HepG2 (cell line): ENCODE measurements around the gene HINT1. TPM values are rescaled to one million over a fixed set of nuclear protein-coding genes. Genes with fewer than 3 reads are reported as not detected.

Experiments
- ARID2 ChIP-seq: sonication (generic); formaldehyde crosslinking; IDR thresholded peaks from 2 replicates; pipeline ENCODE4 v1.8.1; 2022; ENCODE audit warnings: mild to moderate bottlenecking, missing genetic modification reagents, borderline replicate concordance
- ARNT2 ChIP-seq: sonication (generic); formaldehyde crosslinking; IDR thresholded peaks from 2 replicates; pipeline ENCODE4 v1.8.0; 2022; ENCODE audit warnings: mild to moderate bottlenecking, low read depth, missing genetic modification reagents, moderate library complexity
- BHLHE40 ChIP-seq: IDR thresholded peaks from 2 replicates; pipeline ENCODE4 v1.6.1; 2011; ENCODE audit warnings: low read length, improper control_type of control experiment
- BORCS8-MEF2B ChIP-seq: sonication (generic); formaldehyde crosslinking; IDR thresholded peaks from 2 replicates; pipeline ENCODE4 v1.8.0; 2022; ENCODE audit warnings: mild to moderate bottlenecking, missing genetic modification reagents
- ESRRA ChIP-seq: sonication (generic); formaldehyde crosslinking; IDR thresholded peaks from 2 replicates; pipeline ENCODE4 v1.5.1; 2020; ENCODE audit warnings: mild to moderate bottlenecking, low read depth, missing genetic modification reagents
- KAT8 ChIP-seq: IDR thresholded peaks from 2 replicates; pipeline ENCODE4 v1.6.1; 2016; ENCODE audit warnings: missing genetic modification reagents, missing compliant biosample characterization
- NCOA5 ChIP-seq: sonication (generic); formaldehyde crosslinking; IDR thresholded peaks from 2 replicates; pipeline ENCODE4 v1.4.0; 2020; ENCODE audit warnings: missing genetic modification reagents
- RELA ChIP-seq: sonication (generic); formaldehyde crosslinking; IDR thresholded peaks from 2 replicates; pipeline ENCODE4 v1.4.0; 2020; ENCODE audit warnings: missing genetic modification reagents
- SATB2 ChIP-seq: sonication (generic); formaldehyde crosslinking; IDR thresholded peaks from 2 replicates; pipeline ENCODE4 v1.5.0; 2020; ENCODE audit warnings: missing genetic modification reagents
- SIN3B ChIP-seq: fragments of 150-350 bp; IDR thresholded peaks from 2 replicates; pipeline ENCODE4 v1.6.1; 2014; ENCODE audit warnings: low read length
- SNAPC2 ChIP-seq: sonication (generic); formaldehyde crosslinking; IDR thresholded peaks from 2 replicates; pipeline ENCODE4 v1.8.1; 2022; ENCODE audit warnings: mild to moderate bottlenecking, missing genetic modification reagents
- SOX6 ChIP-seq, 2 experiments: fragments of 450-650 bp in 1 of 2; sonication (generic) in 1 of 2; formaldehyde crosslinking in 1 of 2; IDR thresholded peaks; 2 replicates each; pipeline versions ENCODE4 v1.4.0 to v1.6.1; 2017 to 2020; ENCODE audit warnings: antibody characterized with exemption in 1 of 2, mild to moderate bottlenecking in 1 of 2, missing genetic modification reagents in 1 of 2
- TRIM24 ChIP-seq: sonication (generic); formaldehyde crosslinking; IDR thresholded peaks from 2 replicates; pipeline ENCODE4 v1.8.0; 2022; ENCODE audit warnings: mild to moderate bottlenecking, missing genetic modification reagents
- ZFP1 ChIP-seq: IDR thresholded peaks from 2 replicates; pipeline ENCODE4 v1.6.1; 2016
- ZNF101 ChIP-seq: sonication (generic); formaldehyde crosslinking; IDR thresholded peaks from 2 replicates; pipeline ENCODE4 v1.4.0; 2020; ENCODE audit warnings: mild to moderate bottlenecking, low read depth, missing genetic modification reagents, borderline replicate concordance
- ZNF124 ChIP-seq: sonication (generic); formaldehyde crosslinking; IDR thresholded peaks from 2 replicates; pipeline ENCODE4 v1.4.0; 2020; ENCODE audit warnings: missing genetic modification reagents
- ZNF253 ChIP-seq: sonication (generic); formaldehyde crosslinking; IDR thresholded peaks from 2 replicates; pipeline ENCODE4 v1.8.0; 2022; ENCODE audit warnings: mild to moderate bottlenecking, missing genetic modification reagents, borderline replicate concordance
- ZNF30 ChIP-seq: sonication (generic); formaldehyde crosslinking; IDR thresholded peaks from 2 replicates; pipeline ENCODE4 v1.5.0; 2020; ENCODE audit warnings: mild to moderate bottlenecking, missing genetic modification reagents
- ZNF350 ChIP-seq: sonication (generic); formaldehyde crosslinking; IDR thresholded peaks from 2 replicates; pipeline ENCODE4 v1.4.0; 2020; ENCODE audit warnings: mild to moderate bottlenecking, low read depth, missing genetic modification reagents, borderline replicate concordance
- ZNF460 ChIP-seq: sonication (generic); formaldehyde crosslinking; IDR thresholded peaks from 2 replicates; pipeline ENCODE4 v1.5.1; 2020; ENCODE audit warnings: missing genetic modification reagents, mild to moderate bottlenecking, borderline replicate concordance
- ZNF615 ChIP-seq: sonication (generic); formaldehyde crosslinking; IDR thresholded peaks from 2 replicates; pipeline ENCODE4 v1.5.0; 2020; ENCODE audit warnings: mild to moderate bottlenecking, missing genetic modification reagents, borderline replicate concordance
- ZSCAN12 ChIP-seq: sonication (generic); formaldehyde crosslinking; IDR thresholded peaks from 2 replicates; pipeline ENCODE4 v1.9.0; 2021; ENCODE audit warnings: mild to moderate bottlenecking, missing genetic modification reagents
- polyA plus RNA-seq, 8 experiments: library from polyadenylated mRNA; depleted of rRNA in 3 of 8; stranded (reverse) in 7 of 8; unstranded in 1 of 8; fragments of >200 nt; fragmentation: Illumina TruSeq in 4 of 8; extraction: Trizol in 4 of 8; gene quantifications; 2 replicates each; pipeline versions ENCODE4 v1.2.1 to v1.2.3, GENCODE V29; 2011 to 2016; ENCODE audit warnings: low read depth in 4 of 8, missing spikeins in 1 of 8, mixed read lengths in 1 of 8; ENCODE audit not compliant: insufficient read depth in 1 of 8
- total RNA-seq, 5 experiments: library from RNA; depleted of rRNA; stranded (reverse); fragments of >200 nt; fragmentation: Illumina TruSeq; extraction: Trizol; gene quantifications; 2 replicates each; pipeline ENCODE4 v1.2.3, GENCODE V29; 2016; ENCODE audit warnings: low read depth in 1 of 5
- TF ChIP-seq, protein P1 (sequence below): sonication (generic); formaldehyde crosslinking; IDR thresholded peaks from 2 replicates; pipeline ENCODE4 v1.4.0; 2020; ENCODE audit warnings: missing genetic modification reagents
- TF ChIP-seq, protein P2 (sequence below): sonication (generic); formaldehyde crosslinking; IDR thresholded peaks from 2 replicates; pipeline ENCODE4 v1.4.0; 2020; ENCODE audit warnings: low read depth, mild to moderate bottlenecking, missing genetic modification reagents
- TF ChIP-seq, protein P3 (sequence below): IDR thresholded peaks from 2 replicates; pipeline ENCODE4 v1.6.1; 2012; ENCODE audit warnings: low read length, improper control_type of control experiment

HINT1 gene
- total and polyA plus RNA-seq, 2 of the 13 experiments (the other 11 are each of a cell fraction or from before 2014, with no cell fraction given), result 428 to 997 TPM

DNA sequence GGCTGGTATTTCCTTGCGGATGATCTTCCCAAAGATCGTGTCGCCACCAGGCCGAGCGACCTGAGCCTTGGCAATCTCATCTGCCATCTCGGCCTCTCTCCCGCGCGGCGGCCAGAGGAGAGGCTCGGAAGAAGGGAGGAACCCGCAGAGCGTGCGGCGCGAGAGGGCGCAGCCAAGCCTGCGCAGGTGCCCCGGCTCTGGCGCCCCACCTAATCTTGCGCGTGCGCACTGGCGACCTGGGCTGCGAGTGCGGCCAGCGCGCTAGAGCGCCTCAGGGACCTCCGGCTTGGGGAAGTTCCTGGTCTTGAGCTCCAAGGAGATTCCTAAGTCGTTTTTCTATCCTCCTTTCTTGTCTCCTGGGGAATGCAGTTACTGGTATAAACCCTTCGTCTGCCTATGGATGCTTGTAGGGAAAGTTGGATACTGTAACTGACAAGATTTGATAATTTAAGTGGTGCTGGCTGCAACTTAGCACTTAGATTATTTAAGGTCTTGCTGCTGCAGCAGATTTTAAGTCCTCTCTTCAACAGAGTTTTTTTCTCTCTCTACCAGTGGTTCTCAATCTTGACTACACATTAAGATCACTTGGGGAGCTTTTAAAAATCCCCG, at the start of gene HINT1 (continued):
- TF ChIP-seq ZNF460, result no peak
- no peak for TF ChIP-seq SNAPC2 (CRISPR knock-in tag)
- no peak for TF ChIP-seq ARNT2
- no peak for TF ChIP-seq ZNF30 (CRISPR knock-in tag)
- TF ChIP-seq TRIM24 (CRISPR knock-in tag), result no peak
- TF ChIP-seq BORCS8-MEF2B, result peak; percentile 71; the same call in 1 of the 2 replicates
- TF ChIP-seq ZNF253 (CRISPR knock-in tag), result no peak
- TF ChIP-seq RELA, result no peak
- TF ChIP-seq, protein P1, sequence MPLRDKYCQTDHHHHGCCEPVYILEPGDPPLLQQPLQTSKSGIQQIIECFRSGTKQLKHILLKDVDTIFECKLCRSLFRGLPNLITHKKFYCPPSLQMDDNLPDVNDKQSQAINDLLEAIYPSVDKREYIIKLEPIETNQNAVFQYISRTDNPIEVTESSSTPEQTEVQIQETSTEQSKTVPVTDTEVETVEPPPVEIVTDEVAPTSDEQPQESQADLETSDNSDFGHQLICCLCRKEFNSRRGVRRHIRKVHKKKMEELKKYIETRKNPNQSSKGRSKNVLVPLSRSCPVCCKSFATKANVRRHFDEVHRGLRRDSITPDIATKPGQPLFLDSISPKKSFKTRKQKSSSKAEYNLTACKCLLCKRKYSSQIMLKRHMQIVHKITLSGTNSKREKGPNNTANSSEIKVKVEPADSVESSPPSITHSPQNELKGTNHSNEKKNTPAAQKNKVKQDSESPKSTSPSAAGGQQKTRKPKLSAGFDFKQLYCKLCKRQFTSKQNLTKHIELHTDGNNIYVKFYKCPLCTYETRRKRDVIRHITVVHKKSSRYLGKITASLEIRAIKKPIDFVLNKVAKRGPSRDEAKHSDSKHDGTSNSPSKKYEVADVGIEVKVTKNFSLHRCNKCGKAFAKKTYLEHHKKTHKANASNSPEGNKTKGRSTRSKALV (CRISPR knock-in tag), result peak; percentile 49; the same call in 1 of the 2 replicates
- TF ChIP-seq ZNF350 (CRISPR knock-in tag), result no peak; the same call in 1 of the 2 replicates
- no peak for TF ChIP-seq ESRRA (CRISPR knock-in tag)
- peak; percentile 58; the same call in 1 of the 2 replicates for TF ChIP-seq ZSCAN12 (CRISPR knock-in tag)
- no peak for TF ChIP-seq SOX6 (IDR thresholded peaks at IDR 0.05)
- TF ChIP-seq SOX6 (CRISPR knock-in tag; IDR thresholded peaks at IDR 0.05), result peak; percentile 22; the same call in 1 of the 2 replicates
- peak; percentile 79 for TF ChIP-seq ZFP1 (CRISPR knock-in tag)
- TF ChIP-seq SIN3B, result no peak
- TF ChIP-seq KAT8, result no peak; the same call in 1 of the 2 replicates
- no peak for TF ChIP-seq SATB2 (CRISPR knock-in tag)
- peak; percentile 62; the same call in 1 of the 2 replicates for TF ChIP-seq ZNF124 (CRISPR knock-in tag)
- TF ChIP-seq, protein P2, sequence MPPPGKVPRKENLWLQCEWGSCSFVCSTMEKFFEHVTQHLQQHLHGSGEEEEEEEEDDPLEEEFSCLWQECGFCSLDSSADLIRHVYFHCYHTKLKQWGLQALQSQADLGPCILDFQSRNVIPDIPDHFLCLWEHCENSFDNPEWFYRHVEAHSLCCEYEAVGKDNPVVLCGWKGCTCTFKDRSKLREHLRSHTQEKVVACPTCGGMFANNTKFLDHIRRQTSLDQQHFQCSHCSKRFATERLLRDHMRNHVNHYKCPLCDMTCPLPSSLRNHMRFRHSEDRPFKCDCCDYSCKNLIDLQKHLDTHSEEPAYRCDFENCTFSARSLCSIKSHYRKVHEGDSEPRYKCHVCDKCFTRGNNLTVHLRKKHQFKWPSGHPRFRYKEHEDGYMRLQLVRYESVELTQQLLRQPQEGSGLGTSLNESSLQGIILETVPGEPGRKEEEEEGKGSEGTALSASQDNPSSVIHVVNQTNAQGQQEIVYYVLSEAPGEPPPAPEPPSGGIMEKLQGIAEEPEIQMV (CRISPR knock-in tag), result no peak
- TF ChIP-seq, protein P3, sequence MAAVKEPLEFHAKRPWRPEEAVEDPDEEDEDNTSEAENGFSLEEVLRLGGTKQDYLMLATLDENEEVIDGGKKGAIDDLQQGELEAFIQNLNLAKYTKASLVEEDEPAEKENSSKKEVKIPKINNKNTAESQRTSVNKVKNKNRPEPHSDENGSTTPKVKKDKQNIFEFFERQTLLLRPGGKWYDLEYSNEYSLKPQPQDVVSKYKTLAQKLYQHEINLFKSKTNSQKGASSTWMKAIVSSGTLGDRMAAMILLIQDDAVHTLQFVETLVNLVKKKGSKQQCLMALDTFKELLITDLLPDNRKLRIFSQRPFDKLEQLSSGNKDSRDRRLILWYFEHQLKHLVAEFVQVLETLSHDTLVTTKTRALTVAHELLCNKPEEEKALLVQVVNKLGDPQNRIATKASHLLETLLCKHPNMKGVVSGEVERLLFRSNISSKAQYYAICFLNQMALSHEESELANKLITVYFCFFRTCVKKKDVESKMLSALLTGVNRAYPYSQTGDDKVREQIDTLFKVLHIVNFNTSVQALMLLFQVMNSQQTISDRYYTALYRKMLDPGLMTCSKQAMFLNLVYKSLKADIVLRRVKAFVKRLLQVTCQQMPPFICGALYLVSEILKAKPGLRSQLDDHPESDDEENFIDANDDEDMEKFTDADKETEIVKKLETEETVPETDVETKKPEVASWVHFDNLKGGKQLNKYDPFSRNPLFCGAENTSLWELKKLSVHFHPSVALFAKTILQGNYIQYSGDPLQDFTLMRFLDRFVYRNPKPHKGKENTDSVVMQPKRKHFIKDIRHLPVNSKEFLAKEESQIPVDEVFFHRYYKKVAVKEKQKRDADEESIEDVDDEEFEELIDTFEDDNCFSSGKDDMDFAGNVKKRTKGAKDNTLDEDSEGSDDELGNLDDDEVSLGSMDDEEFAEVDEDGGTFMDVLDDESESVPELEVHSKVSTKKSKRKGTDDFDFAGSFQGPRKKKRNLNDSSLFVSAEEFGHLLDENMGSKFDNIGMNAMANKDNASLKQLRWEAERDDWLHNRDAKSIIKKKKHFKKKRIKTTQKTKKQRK, result no peak
- 0 out of 2 replicates have a peak, but pooled peaks have one; percentile 19 for TF ChIP-seq BHLHE40
- TF ChIP-seq ZNF101, result no peak
- TF ChIP-seq NCOA5, result no peak
- no peak for TF ChIP-seq ARID2
- no peak for TF ChIP-seq ZNF615 (CRISPR knock-in tag)
